HG02943 (cell line): Measurements from ENCODE around the gene SLC4A1AP.

ENCODE experiments used
- ATAC-seq: cut with Tn5 transposase; IDR thresholded peaks from one replicate; pipeline ENCODE4 v1.9.1; 2021; ENCODE audit warnings: mild to moderate bottlenecking, low read depth, moderate library complexity; ENCODE audit not compliant: unreplicated experiment

The SLC4A1AP gene

DNA sequence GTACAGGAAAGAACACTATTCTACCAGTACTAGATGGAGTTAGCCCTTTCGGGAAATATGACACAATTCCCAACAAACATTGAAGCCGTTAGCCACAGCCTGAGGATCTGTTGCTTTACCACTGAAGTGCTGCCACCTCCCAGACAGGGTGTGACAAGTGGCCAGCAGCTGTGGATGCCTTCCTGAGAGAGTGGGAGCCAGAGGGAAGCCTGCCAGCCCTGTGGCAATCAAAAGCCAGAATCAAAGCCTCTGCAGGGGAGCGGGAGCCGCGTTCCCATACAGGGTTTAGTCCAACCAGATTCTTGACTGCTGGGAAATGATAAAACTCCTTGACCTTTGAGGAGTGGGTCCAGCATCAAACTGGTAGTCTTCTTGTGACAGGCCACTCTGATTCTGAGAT is 38.0 kb downstream of the SLC4A1AP start:
- ATAC-seq = no peak

DNA sequence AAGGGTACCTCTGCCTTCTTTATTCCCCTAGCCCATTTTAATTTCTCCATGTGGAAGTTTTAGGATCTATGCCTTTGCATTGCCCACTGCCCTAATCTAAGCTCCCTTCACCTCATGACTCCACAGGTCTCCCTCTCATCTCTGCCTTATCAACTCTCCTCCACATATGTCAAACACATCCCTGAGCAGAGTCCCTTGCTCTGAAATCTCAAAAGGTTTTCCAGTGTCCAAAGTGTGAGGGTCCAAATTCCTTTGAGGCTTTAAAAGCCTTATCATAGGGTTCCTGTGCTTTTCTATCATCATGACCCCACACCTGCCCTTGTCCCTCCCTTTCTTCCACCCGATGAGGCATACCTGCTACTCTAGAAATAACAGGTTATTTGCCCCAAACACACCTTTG is 38.6 kb downstream of the SLC4A1AP start:
- ATAC-seq = no peak

DNA sequence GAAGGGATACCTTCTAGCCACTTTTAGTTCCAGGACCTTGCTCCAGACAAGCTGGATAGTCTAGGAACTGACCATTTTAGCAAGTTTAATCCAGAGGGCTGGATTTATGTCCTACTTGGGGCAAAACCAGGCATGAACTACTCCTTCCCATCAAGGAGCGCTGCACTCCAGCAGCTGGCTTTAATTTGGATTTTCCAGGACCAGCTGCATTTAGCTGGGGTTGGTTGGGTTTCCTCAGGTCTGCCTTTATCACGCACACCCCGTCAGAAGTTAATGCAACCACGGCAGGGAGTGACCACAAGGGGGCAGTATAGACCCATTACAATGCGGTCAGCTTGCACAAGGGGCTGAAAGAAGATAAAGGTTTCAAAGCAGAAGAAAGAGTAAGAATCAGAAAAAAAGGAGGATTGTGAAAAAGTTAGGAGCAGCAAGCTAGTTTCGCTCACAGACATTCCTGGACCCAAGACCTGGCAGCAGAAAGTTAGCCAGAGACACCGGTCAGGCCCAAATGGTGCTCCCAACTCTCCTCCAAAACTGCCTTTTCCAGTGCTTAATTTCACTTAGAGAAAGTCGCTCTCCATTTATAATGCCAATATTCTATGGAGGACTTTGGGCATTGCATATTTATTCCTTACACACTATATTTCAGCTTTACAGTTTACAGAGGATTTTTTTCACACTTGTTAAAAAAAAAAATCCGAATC is 40.1 kb downstream of the SLC4A1AP start:
- no peak for ATAC-seq

DNA sequence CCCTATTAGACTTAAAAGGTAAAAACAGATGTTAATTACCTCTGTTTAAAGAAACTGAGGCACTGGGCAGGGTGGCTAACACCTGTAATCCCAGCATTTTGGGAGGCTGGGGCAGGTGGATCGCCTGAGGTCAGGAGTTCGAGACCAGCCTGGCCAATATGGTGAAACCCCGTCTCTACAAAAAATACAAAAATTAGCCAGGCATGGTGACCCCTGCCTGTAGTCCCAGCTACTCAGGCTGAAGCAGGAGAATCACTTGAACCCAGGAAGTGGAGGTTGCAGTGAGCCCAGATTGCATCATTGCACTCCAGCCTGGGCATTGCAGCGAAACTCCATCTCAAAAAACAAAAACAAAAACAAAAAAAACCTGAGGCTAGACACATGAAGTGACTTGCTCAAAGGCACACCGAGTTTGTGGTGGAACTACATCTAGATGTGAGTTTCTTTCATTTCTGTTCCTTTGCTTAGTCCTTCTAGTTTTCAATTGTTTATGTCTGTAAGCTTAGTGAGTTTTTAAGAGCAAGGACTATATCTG is 40.7 kb downstream of the SLC4A1AP start:
- no peak for ATAC-seq

DNA sequence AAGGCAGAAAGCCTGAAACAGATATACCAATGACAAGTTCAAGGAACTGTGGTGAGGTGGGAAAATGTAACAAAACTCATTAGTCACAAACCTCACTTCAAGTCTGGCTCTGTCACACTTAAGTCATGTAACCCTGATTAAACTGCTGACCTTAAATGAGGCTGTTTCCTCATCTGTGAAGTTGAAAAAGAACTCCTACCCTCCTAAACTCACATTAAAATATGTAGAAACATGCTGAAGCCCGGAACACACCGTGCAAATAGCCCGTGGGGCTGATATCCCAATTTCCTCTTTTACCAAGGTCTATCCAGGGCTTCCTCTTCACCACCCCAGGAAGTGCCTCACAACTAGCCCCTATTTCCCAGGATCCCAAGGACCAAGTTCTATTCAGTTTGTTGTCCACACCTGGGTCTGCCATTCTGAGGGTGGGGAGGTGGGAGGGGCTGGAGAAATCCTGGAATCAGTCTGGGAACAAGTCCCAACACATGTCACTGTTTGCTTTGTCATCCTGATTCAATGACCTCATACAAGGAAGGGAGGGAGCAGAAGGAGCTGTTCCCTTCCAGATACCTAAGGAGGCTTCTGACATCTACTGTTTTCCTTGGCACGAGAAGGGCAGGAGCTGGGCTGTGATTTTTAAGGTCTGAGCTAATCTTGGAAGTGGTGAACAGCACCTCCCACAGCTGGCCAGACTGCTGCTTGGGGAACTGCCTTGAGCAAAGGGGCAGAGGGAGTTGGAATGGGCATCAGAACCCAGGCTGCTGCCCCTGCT is 42.3 kb downstream of the SLC4A1AP start:
- ATAC-seq = no peak

DNA sequence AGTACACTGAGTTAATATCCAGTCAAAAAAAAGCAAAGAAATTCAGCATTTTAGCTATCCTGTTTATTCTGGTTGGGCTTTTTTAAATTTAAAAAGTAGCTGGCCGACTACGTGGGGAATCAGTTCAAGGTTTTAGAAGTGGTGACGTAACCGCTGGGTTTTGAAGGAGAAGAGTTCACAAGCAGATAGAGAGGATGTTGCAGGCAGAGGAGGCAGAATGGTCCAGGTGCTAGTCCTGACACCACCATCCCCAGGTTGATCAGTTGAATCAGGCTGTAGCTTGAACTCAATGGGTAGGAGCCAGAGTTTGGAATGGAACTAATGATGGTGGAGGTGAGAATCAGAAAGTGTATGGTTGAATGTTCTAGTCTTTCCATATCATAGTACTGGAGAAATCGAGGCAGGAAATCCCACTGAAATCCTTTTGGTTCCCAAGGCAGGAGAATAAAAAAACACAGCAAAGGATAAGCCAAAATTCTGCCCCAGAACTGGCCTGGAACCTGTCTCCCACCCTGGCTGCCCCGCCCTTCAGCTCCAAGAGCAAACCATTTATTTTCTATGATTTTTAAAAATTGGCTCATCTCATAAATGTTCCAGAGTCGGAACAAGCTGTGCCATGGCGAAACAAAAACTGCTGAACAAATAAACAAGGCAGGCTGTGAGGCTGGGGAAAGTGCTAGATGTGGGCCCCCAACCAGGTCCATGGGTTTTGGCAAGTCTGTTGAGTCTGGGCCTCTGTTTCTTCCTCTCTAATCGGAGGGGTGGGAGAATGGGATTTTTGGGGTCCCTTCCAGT is 44.0 kb downstream of the SLC4A1AP start:
- ATAC-seq = no peak

DNA sequence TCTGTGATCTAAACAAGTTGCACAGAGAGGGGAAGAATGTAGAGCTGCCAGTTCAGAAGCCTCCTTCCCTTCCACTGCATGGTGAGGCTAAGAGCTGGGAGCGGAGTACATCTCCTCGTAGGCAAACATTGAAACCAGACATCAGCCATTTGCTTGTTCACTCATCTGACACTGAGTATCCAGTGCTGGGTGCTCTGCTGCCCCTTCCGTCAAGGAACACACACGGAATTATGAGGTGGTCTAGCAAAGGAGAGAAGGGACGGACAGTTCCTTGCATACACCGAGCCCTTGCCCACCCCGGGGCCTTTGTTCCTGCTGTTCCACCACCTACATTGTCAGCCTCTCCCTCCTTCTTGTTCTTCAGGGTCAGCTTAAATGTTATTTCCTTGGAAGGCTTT is 44.6 kb downstream of the SLC4A1AP start:
- ATAC-seq = no peak

DNA sequence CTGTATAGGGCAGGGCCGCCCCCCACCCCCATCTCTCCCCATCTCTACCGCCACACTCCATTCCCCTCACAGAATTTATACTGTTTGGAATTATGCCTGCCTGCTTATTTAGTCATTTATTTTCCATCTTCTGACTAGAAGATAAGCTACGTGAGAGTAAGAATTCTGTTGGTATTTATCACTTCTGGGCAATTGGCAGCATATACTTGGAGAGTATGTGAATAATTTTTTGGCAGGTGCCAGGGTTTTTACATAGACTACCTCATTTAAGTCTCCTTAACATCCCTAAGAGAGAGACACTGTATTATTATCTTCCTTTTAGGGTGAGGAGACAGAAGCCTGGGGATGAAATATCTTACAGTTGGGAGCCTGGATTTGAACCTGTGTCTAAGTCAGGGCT is 45.0 kb downstream of the SLC4A1AP start:
- ATAC-seq = no peak

DNA sequence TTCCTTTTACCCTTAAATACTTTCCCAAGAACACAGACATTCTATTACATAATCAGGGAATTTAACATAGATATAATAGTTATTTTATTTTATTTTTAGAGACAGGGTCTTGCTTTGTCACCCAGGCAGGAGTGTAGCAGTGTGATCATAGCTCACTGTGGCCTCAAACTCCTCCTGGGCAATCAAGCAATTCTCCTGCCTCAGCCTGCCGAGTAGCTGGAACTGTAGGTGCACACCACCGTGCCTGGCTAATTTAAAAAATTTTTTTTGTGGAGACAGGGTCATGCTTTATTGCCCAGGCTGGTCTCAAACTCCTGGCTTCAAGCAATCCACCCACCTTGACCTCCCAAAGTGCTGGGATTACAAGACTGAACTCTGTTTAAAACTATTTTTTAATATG is 45.6 kb downstream of the SLC4A1AP start:
- ATAC-seq = no peak

DNA sequence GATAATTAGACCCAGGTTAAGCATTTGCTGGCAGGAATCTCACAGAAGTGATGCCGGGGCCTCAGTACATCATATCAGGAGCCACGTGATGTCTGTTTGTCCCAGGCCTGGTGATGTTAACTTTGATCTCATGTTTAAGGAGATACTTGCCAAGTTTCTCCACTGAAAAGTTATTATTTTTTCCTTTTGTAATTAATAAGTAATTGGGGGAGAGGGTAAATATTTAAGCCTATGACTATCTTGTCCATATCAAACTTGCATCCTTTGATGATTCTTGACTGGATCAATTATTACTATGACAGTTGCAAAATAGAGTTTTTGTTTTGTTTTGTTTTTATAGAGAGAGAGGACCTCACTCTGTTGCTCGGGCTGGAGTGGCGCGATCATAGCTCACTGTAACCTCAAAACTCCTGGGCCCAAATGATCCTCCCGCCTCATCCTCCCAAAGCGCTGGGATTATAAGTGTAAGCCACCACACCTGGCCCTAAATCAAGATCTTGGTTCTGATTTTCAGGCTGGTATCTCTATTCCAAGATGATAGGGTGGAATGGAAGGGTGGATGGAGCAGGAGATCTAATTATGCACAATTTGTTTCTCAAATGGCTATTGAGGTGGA is 46.4 kb downstream of the SLC4A1AP start:
- no peak for ATAC-seq

DNA sequence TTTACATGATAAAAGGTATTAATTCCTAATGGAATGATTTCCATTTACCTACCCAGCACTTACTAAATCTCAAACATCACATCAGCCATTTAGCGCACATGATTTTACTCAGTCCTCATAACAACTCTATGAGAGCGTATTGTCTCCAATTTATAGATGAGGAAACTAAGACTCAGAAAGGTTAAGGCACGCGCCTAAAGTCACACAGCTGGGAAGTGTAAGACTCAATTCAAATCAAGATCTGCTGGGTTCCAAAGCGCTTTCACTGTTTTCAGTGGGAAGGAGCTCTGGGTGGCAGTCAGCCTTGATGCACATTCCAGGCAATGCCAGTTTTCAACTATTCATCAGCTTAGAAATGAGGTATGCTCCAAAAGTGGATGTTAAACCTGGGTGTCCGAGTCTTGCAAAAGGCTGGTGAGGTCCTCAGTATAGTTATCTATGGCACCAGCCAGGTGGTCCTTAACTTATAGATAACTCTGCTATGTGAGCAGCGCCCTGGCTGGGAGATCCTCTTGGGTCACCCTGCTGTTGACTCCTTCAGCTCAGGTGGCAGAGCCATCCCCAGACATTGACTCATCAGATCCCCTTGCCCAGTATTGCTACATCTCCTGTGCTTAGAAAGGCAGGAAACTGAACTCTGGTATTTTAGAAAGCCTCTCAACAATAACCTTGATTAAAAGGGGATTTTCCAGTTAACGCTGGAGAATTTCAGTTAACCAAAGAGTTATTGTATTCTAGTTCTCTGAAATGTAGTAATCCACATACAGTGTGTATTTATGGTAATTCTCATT is 47.1 kb downstream of the SLC4A1AP start:
- ATAC-seq = no peak

DNA sequence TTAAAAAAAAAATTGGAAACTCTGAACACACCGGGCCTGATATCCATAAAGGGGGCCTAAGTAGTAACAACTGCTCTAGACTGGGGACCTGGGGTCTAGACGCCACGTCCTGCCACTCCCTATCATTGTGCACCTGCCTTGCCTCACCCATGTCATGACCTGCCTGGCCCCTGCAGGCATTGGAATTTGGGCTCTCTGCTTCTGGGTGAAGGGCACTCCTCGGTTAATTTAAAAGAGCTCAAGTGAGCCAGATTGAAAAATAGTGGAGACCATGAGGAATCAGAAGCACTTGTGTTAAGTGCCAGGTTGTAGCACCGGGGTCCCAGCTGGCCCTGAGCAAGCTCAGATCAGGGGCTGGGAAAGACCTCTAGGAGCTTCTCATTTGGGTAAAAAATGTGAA is 48.1 kb downstream of the SLC4A1AP start:
- no peak for ATAC-seq

DNA sequence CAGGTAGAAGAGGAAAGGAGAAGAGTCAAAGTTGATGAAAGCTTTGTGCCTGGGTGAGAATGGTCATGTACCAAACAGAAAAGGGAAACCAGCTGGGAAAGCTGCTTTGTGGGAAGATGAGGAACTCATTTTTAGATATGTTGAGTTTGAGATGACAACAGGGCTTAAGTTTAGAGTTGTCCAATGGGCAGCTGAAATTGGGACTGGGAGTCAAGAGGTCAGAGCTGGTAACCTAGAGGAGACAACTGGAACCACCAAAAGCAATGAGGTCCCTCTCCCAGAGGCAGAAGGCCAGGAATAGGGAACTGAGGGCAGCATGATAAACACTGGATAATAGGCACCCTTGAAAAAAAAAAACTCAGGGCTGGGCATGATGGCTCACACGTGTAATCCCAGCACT is 48.8 kb downstream of the SLC4A1AP start:
- no peak for ATAC-seq

DNA sequence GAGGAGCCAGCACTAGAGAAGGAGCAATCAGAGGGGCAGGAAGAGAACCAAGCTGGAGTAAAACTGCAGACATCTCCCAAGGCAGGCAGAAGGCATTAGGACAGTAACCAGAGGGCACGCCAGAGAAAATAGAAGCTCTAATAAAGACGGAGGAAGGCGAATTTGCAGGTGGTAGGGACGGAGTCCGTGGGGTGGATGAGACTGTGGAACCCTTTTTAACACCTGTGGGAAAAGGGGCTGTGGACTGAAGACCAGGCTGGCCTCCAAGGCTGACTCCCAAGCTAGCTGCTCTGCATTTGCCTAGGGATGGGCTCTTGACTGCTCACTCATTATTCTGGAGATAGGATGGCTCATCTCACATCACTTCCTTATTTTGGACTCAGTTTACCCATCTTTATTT is 49.5 kb downstream of the SLC4A1AP start:
- ATAC-seq = no peak

DNA sequence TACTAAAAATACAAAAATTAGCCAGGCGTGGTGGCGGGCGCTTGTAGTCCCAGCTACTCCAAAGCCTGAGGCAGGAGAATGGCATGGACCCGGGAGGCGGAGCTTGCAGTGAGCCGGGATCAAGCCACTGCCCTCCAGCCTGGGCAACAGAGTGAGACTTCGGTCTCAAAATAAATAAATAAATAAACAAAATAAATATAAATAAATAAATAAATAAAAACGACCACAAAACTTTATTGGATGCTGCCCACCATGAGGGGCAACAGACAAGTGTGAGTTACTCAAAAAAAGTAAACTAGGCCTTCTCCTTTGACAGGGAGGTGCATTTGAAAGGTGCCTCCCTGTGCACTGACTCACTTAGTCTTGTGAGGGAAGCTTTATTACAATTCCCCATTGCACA is 50.4 kb downstream of the SLC4A1AP start:
- ATAC-seq = no peak

DNA sequence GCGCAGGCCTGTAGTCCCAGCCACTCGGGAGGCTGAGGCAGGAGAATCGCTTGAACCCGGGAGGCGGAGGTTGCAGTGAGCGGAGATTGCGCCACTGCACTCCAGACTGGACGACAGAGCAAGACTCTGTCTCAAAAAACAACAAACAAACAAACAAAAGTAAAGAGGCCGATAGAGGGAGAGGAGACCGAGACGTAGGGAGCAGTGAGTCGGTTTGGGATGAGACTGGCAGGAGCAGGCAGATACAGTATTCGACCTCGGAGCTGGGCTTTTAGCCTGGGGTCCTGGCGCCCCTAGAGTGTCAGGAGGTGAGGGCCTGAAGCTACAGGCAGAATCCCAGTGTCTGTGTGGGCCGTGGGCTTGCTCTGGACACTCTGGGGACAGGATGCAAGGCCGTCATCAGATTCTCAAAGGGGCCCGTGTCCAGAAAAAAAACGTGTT is 51.2 kb downstream of the SLC4A1AP start:
- no peak for ATAC-seq

DNA sequence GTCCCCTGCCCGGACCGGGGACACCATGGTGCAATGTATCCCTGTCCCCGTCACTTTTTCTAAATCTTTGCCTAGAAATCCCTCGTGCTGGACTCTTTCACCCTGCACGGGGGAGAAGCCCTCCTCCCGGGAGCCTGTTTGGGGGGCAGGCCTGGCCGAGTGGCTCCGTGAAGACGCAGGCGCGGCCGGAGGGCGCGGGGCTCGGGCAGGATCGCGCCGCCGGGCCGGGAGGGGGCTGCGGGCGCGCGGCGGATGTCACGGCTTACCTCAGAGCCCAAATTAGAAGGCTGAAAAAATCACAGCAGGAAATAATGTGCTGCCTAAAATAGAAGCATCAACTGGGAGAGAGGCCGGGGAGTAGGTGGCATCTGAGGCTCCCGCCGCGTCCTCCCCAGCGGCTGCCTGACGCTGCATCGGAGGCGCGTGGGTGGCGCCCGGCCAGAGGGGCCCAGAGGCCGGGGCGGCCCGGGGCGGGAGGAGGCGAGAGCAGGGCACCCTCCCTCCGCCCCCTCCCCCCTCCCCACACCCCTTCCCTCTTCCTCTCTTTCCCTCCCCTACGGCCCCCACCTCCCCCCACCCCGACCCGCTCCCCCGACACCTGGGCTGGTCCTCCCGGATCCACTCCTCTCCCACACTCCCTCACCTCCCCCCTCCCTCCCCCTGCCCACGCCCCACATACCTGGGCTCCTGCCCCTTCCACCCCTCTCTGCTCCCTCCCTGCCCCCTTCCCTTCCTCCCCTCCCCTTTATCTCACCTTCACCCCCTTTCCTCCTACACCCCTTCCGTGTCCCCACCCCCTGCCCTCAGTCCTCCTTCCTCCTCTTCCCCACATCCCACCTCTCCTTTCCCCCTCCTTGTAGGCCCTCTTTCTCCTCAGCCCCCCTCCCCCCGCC is 51.9 kb downstream of the SLC4A1AP start:
- no peak for ATAC-seq

DNA sequence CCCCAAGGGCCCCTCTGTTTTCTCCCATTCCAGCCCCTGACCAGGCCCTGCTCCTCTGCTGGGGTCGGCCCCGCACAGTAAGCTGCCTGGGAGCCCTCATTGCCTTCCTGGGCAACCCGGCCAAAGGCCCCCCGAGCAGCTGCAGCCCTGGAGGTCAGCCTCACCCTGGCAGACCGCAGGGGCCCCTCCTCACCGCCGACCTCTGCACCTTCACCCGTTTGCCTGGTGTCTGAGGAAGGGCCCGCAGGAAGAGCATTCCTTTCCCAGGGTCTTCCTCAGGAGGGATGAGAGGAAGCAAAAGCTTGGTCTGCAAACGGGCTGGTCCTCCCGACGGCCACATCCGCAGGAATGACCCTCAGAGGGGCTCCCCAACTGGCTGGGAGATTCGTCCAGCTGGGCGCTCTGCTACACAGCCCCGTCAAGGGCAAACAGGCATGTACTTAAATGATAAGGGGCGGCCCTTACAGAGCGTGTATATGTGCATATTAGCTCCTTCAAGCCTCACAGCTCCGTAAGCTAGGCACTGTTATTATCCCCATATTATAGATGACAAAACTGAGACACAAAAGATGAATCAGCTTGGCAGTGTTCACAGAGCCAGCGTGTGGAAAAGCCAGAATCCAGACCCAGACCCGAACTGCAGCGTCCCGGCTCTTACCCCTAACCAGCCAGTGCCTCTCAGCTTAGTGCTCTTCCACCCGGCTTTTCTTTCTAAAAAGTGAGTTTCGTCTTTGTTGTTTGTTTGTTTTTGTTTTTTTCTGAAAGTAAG is 52.8 kb downstream of the SLC4A1AP start:
- no peak for ATAC-seq
